ENCODE measurements around the gene PTPN7.

Gene PTPN7

DNA sequence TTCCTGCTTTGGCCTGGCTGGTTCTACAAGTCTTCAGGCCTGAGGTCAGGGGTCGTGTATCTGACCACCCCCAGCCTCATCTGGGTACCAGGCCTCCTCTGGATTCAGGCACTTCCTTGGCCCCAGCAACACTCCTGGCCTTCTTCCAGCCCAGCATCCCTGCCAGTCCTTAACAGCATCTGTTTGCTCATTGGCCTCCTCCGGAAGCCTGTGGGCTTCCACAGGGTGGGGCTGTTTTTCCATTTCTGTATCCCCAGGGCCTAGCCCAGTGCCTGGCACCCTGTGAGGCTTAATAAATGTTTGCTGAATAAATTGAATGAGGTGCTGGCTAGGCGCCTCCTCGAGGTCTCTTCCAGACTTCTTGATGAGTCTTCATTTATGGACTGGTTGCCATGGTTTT lies 59.2 kb downstream of the PTPN7 start:
- H3K4me3 ChIP-seq (ENCODE audit: low read length), result no peak overlapping the region
- TF ChIP-seq, protein P1, sequence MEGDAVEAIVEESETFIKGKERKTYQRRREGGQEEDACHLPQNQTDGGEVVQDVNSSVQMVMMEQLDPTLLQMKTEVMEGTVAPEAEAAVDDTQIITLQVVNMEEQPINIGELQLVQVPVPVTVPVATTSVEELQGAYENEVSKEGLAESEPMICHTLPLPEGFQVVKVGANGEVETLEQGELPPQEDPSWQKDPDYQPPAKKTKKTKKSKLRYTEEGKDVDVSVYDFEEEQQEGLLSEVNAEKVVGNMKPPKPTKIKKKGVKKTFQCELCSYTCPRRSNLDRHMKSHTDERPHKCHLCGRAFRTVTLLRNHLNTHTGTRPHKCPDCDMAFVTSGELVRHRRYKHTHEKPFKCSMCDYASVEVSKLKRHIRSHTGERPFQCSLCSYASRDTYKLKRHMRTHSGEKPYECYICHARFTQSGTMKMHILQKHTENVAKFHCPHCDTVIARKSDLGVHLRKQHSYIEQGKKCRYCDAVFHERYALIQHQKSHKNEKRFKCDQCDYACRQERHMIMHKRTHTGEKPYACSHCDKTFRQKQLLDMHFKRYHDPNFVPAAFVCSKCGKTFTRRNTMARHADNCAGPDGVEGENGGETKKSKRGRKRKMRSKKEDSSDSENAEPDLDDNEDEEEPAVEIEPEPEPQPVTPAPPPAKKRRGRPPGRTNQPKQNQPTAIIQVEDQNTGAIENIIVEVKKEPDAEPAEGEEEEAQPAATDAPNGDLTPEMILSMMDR (IDR thresholded peaks at IDR 0.05; ENCODE audit: insufficient read depth, low read depth, low read length, missing control alignments), result no peak
- DNase-seq (ENCODE audit: low read depth), result no peak

Data from epithelial cell of esophagus (primary cell).